Activated naive CD4-positive, alpha-beta T cell treated with anti-CD3 and anti-CD28 coated beads, Interleukin-2, amount 50 U/mL, for 72 hours (primary cell): ENCODE data around the gene TJP3. TPM values are rescaled to one million over a fixed set of nuclear protein-coding genes. Genes with fewer than 3 reads are reported as not detected.

Experiments used
- ATAC-seq, 2 donors: fragments of 150-1000 bp; cut with Tn5 transposase; 2 replicates each; pipeline ENCODE4 v1.10.0; 2021; ENCODE audit warnings: mild to moderate bottlenecking in 2 of 2, moderate library complexity in 2 of 2
- DNase-seq, 2 donors: peaks; one replicate each; pipeline ENCODE4 v3.0.0; 2021 to 2022; ENCODE audit warnings: low spot score in 2 of 2
- H3K27ac Mint-ChIP-seq, 2 donors: one replicate each; pipeline ENCODE4 v1.8.0; 2022; ENCODE audit warnings: mild to moderate bottlenecking in 2 of 2, mixed read lengths in 2 of 2
- H3K36me3 Mint-ChIP-seq, 2 donors: one replicate each; pipeline ENCODE4 v1.8.0; 2022; ENCODE audit warnings: mixed read lengths in 2 of 2
- H3K9me3 Mint-ChIP-seq, 2 donors: one replicate each; pipeline ENCODE4 v1.8.0; 2022; ENCODE audit warnings: mixed read lengths in 2 of 2
- total RNA-seq, 2 donors: library from RNA; stranded (reverse); gene quantifications; one replicate each; pipeline ENCODE4 v1.2.3, GENCODE V29; 2022

TJP3 gene
- total RNA-seq, 2 donors from 2014 or later: 2.6 to 6.3 TPM

GRCh38 chr19:3695986-3696659 is 12.1 kb upstream of the TJP3 start:
- H3K36me3 Mint-ChIP-seq: peaks cover 0 to 7% of the 10 kb centered on the region in 2 donors
- H3K27ac Mint-ChIP-seq: no peak overlapping the region
- DNase-seq (no peak), ATAC-seq (no peak)
- peaks cover 0 to 5% of the 10 kb centered on the region in 2 donors for H3K9me3 Mint-ChIP-seq

- Mint-ChIP-seq H3K9me3 (peaks cover 0 to under 1% of the 10 kb centered on the region in 2 donors), H3K36me3 (peaks cover 0 to 2% of the 10 kb centered on the region in 2 donors), H3K27ac (no peak overlapping the region)
- ATAC-seq: no peak
- DNase-seq: no peak
Measured at GRCh38 chr19:3696660-3696995, 11.6 kb upstream of the TJP3 start.

DNA sequence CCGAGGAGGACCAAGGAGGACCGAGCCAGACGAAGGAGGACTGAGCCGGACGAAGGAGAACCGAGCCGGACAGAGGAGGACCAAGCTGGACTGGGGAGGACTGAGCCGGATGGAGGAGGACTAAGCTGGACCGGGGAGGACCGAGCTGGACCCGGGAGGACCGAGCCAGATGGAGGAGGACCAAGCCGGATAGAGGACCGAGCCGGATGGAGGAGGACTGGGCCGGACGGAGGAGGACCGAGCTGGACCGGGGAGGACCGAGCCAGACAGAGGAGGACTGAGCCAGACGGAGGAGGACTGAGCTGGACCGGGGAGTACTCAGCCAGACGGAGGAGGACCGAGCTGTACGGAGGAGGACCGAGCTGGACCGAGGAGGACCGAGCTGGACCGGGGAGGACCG is 11.1 kb upstream of the TJP3 start:
- no peak for ATAC-seq
- no peak overlapping the region for H3K27ac Mint-ChIP-seq
- H3K9me3 Mint-ChIP-seq: no peaks in the 10 kb centered on the region
- H3K36me3 Mint-ChIP-seq: no peaks in the 10 kb centered on the region
- no peak for DNase-seq

DNA sequence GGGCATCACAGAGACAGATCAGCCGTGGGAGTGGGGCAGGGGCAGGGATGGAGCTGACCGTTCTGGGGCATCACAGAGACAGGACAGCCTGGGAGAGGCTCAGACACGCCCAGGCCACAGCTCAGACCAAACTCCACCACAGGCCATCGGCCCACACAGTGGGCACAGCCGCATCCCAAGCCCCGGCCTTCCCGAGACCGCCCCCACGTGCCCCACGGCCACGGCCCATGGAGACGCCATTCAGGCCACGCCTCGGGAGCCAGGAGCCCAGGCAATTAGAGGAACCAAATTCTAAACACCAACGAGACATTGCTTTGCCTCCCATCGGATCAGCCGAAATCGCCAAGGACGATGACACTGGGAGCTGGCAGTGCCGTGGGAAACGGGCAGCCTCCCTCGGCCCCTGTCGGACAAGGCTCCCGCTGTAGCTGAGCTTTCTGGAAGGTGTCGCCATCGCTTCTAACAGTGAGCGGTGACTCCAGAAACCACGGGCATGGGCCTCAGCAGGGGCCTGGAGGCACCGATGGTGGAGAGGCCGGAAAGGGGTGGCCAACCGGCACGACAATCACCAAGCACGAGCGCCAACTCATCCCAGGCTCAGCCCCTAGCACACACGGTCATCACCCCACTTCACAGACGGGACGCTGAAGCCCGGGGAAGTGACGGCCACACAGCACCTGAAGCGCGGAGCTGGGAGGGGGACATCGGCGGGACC is 10.4 kb upstream of the TJP3 start:
- ATAC-seq: no peak
- Mint-ChIP-seq H3K36me3 (no peaks in the 10 kb centered on the region), H3K9me3 (no peaks in the 10 kb centered on the region), H3K27ac (no peak overlapping the region)
- no peak for DNase-seq

DNA sequence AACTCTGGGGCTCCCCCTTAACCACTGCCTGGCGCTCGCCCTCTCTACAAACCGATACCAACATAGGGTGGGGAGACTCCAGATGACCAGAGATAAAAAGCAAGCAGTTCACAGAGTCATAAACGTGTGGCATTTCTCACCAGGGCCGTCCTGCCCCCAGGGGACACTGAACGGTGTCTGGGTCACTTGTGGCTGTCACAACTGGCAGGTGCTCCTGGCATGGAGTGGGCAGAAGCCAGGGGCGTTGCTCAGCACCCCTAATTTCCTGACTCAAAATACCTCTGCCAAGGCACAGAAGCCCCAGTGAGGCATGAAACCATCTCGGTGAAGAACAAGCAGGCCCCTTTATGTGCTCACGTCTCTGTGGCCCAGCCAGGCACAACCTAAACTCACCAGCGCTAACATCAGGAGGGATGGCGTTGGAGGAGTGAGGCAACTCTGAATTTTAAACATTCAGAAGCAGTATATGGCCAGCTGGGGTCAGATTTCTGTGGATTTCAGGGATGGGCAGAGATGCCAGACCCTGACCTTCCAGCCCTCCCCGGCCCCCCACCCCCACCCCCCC is 9.7 kb upstream of the TJP3 start:
- no peak overlapping the region for H3K27ac Mint-ChIP-seq
- no peaks in the 10 kb centered on the region for H3K9me3 Mint-ChIP-seq
- ATAC-seq (no peak), DNase-seq (no peak)
- H3K36me3 Mint-ChIP-seq: no peaks in the 10 kb centered on the region

- DNase-seq (no peak), ATAC-seq (peak; percentile 11 to 13)
- no peaks in the 10 kb centered on the region for H3K36me3 Mint-ChIP-seq
- peak overlapping the region; percentile 84 to 85 for H3K27ac Mint-ChIP-seq
- no peaks in the 10 kb centered on the region for H3K9me3 Mint-ChIP-seq
Measured at GRCh38 chr19:3698974-3699740, 9.0 kb upstream of the TJP3 start.

- H3K27ac Mint-ChIP-seq: peak overlapping the region; percentile 84 to 85
- ATAC-seq (peak in 1 of 2 donors; percentile 26), DNase-seq (peak in 1 of 2 donors; percentile 60)
- no peaks in the 10 kb centered on the region for H3K9me3 Mint-ChIP-seq
- no peaks in the 10 kb centered on the region for H3K36me3 Mint-ChIP-seq
Measured at GRCh38 chr19:3699741-3700241, 8.4 kb upstream of the TJP3 start.

- Mint-ChIP-seq H3K27ac (peak within 1 kb of the TSS; percentile 84 to 85), H3K9me3 (no peaks in the 10 kb centered on the region), H3K36me3 (no peaks in the 10 kb centered on the region)
- ATAC-seq (peak; percentile 95 to 97), DNase-seq (peak; percentile 90 to 99)
Measured at GRCh38 chr19:3700242-3701032, 7.7 kb upstream of the TJP3 start, which contains the start of gene PIP5K1C. PIP5K1C (minus strand) TSS chr19:3700468; CDS start chr19:3700390, 78 bp downstream.

DNA sequence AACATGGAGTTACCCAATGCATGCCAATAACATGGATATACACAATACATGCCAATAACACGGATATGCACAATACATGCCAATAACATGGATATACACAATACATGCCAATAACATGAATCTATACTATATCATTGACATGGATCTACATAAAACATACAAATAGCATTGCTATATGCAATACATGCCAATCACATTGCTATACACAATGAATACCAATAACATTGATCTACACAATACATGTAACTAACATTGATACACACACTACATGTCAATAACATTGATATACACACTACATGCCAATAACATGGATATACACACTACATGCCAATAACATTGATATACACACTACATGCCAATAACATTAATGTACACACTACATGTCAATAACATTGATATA is 7.0 kb upstream of the TJP3 start:
- DNase-seq: no peak
- H3K27ac Mint-ChIP-seq: no peak overlapping the region
- H3K9me3 Mint-ChIP-seq: no peaks in the 10 kb centered on the region
- no peaks in the 10 kb centered on the region for H3K36me3 Mint-ChIP-seq
- ATAC-seq: no peak

DNA sequence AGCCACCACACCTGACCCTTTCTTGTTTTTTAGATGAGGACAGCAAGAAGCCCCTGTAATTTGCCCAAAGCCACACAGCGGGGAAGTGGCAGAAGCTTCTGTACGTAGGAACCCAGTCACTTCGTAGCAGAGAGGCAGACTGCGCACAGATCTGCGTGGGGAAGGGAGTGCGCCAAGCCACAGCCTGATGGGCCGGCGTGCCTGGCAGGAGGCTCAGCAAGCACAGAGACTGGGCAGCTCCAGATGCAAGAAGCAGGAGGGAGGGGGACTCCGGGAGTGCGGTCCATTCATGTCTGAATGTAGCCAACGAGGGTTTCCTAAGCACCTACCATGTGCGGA is 347 bp upstream of the TJP3 start:
- ATAC-seq (no peak), DNase-seq (no peak)
- Mint-ChIP-seq H3K36me3 (no peaks in the 10 kb centered on the region), H3K27ac (no peak overlapping the region), H3K9me3 (no peaks in the 10 kb centered on the region)

GRCh38 chr19:3710265-3710812 is 2.2 kb downstream of the TJP3 start:
- ATAC-seq (no peak), DNase-seq (no peak)
- Mint-ChIP-seq H3K27ac (no peak overlapping the region), H3K9me3 (no peaks in the 10 kb centered on the region), H3K36me3 (no peaks in the 10 kb centered on the region)

GRCh38 chr19:3712663-3713611 is 4.8 kb downstream of the TJP3 start:
- DNase-seq: no peak
- H3K27ac Mint-ChIP-seq: no peak overlapping the region
- H3K36me3 Mint-ChIP-seq: no peaks in the 10 kb centered on the region
- H3K9me3 Mint-ChIP-seq: no peaks in the 10 kb centered on the region
- no peak for ATAC-seq

DNA sequence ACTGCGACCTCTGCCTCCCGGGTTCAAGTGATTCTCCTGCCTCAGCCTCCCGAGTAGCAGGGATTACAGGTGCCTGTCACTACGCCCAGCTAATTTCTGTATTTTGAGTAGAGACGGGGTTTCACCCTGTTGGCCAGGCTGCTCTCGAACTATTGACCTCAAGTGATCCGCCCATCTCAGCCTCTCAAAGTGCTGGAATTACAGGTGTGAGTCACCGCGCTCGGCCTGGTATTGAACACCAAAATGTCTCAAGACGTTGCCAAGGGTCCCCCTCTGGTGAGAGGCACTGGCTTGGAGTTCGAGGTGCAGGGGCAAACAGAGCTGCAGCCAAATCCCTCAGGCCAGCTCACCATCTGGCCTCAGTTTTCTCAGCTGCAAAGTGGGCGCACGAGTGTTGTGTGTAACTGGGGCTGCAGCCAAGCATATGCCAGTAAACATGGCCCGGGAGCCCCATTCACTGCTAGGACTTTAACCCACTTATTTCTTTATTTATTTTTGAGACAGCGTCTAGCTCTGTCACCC is 8.0 kb downstream of the TJP3 start:
- ATAC-seq (no peak), DNase-seq (no peak)
- peak overlapping the region in 1 of 2 donors; percentile 44 for H3K27ac Mint-ChIP-seq
- H3K36me3 Mint-ChIP-seq: no peaks in the 10 kb centered on the region
- no peaks in the 10 kb centered on the region for H3K9me3 Mint-ChIP-seq

GRCh38 chr19:3719868-3720267 is 11.7 kb downstream of the TJP3 start:
- DNase-seq (no peak), ATAC-seq (no peak)
- Mint-ChIP-seq H3K9me3 (no peaks in the 10 kb centered on the region), H3K36me3 (no peaks in the 10 kb centered on the region), H3K27ac (no peak overlapping the region)

GRCh38 chr19:3720349-3720917 is 12.2 kb downstream of the TJP3 start:
- no peak for DNase-seq
- H3K36me3 Mint-ChIP-seq: no peaks in the 10 kb centered on the region
- no peaks in the 10 kb centered on the region for H3K9me3 Mint-ChIP-seq
- H3K27ac Mint-ChIP-seq: no peak overlapping the region
- ATAC-seq: no peak
